ENCODE data around the gene METTL6.
A peak's percentile ranks its signal among the peaks of the same experiment; 100 is the strongest.
"Not testable (repeated sequence)": the region's sequence is repeated elsewhere in the genome, so short reads cannot be mapped to it uniquely, and the experiment has no call there.

The METTL6 gene

DNA sequence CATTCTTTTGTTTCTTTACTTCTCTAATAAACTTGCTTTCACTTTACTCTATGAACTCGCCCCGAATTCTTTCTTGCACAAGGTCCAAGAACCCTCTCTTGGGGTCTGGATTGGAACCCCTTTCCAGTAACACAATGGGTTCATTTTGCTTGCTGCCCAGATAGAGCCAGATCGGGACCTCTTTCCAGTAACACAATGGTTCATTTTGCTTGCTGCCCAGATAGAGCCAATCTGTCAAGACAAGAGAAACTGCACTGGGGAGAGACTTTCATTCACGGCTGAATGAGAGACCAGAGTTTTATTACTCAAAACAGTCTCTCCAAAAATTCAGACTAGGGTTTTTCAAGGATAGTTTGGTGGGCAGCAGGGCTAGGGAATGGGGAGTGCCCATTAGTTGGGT, 25.4 kb downstream of the METTL6 start:
- no peak for DNase-seq

DNA sequence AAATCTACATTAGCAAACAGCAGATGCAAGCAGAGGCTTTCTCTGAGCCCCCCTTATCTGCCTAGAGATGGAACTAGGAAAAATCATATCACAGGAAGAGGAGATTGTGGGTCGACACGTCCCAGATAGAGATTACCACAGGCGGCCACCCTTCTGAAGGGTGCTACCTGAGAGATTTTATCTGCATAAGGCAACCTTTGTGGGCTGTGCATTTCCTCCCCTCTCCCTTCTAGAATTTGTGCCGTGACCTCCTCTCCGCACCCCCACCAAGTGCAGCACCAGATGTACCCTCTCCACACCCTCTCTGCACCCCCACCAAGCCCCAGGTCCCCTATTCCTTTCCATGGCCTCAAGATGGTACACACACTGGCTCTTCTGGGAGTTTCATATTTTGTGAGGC, 27.4 kb downstream of the METTL6 start:
- no peak for DNase-seq

DNA sequence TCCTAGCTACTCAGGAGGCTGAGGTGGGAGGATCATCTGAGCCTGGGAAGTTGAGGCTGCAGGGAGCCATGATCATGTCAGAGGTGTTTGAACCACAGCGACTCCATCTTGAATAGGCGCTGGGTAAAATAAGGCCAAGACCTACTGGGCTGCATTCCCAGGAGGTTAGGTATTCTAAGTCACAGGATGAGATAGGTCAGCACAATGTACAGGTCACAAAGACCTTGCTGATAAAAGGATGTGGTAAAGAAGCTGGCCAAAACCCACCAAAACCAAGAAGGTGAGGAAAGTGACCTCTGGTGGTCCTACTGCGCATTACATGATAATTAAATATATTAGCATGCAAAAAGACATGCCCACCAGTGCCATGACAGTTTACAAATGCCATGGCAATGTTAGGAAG, 28.6 kb downstream of the METTL6 start:
- DNase-seq = not testable (repeated sequence)

DNA sequence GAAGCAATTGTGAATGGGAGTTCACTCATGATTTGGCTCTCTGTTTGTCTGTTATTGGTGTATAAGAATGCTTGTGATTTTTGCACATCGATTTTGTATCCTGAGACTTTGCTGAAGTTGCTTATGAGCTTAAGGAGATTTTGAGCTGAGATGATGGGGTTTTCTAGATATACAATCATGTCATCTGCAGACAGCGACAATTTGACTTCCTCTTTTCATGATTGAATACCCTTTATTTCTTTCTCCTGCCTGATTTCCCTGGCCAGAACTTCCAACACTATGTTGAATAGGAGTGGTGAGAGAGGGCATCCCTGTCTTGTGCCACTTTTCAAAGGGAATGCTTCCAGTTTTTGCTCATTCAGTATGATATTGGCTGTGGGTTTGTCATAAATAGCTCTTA, 34.1 kb downstream of the METTL6 start:
- DNase-seq = not testable (repeated sequence)

DNA sequence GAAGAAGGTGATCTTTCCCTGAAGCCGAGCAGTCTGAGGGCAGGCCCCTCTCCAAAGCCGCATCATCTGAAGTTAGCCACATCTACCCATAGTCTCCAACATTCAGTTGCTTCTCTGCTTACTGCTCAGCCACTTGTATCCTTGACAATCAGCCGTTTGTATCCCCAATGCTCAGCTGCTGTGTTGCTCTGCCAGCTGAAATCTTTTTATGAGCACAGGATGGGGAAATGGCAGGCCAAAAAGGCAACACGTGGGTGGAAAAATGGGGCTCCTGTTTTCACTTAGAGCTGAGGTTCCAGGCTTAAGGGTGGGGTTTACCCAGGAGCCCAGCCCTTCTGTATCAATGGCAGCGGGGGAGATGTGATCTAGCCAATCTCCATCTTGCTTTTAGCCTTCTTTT, 36.3 kb downstream of the METTL6 start:
- peak; percentile 20 for DNase-seq

DNA sequence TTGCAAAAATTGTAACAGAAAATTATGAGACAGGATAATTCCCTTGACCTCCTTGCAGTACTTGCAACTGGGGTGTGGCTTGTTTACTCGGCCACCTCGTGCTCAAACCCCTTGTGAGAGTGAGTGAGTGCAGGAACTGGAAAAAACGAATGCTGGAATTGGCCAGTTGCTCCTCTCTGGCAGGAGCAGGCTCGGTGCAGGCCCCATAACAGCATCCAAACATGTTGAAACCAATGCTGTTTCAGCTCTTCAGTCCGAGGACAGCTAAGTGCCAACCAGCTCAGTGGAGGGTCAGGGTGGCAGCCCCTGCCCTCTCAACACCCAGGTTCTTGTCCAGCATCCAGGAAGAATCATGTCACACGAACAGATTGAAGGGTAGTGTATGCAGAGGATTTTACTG, 36.9 kb downstream of the METTL6 start:
- peak; percentile 34 for DNase-seq

DNA sequence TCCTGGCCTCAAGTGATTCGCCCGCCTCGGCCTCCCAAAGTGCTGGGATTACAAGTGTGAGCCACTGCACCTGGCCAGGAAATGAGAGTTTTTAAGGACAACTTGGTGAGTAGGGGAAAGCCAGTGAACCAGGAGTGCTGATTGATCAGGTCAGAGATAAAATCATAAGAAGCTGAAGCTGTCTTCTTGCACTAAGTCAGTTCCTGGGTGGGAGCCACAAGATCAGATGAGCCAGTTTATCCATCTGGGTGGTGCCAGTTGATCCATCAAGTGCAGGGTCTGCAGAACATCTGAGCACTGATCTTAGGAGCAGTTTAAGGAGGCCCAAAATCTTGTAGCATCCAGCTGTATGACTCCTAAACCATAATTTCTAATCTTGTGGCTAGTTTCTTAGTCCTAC, 39.0 kb downstream of the METTL6 start:
- DNase-seq = peak; percentile 33

DNA sequence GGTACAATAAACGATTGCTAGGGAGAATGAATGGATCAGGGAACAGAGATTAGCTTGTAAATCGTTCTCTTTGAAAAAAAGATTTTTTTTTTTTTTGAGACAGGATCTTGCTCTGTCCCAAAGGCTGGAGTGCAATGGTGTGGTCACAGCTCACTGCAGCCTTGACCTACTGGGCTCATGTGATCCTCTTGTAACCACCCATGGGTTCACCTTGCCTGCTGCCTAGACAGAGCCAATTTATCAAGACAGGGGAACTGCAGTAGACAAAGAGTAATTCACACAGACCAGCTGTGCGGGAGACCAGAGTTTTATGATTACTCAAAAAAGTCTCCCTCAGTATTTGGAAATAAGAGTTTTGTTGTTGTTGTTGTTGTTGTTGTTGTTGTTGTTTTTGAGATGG, 39.6 kb downstream of the METTL6 start:
- peak; percentile 20 for DNase-seq

DNA sequence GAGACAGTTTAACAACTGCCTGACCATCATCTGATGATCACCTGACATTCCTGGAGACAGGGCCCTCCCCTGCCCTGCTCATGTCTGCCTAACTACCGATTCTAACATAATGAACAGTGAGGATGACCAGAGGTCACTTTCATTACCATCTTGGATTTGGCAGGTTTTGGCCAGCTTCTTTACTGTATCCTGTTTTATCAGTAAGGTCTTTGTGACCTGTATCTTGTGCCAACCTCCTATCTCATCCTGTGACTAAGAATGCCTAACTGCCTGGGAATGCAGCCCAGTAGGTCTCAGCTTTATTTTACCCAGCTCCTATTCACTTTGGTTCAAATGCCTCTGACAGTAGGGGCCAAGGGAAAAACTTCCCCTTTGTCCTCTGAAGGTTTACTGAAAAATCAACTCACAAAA, 40.2 kb downstream of the METTL6 start:
- DNase-seq = no peak

DNA sequence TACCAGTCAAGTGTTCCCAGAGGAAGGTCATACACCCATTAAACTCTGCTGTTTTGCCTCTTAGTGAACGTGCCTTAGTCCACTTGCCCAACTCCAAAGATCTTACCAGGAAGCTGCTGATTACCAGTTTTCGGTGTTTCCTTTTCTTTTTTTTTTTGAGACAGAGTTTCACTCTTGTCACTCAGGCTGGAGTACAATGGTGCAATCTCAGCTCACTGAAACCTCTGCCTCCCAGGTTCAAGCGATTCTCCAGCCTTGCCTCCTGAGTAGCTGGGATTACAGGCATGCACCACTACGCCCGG, 40.7 kb downstream of the METTL6 start:
- DNase-seq = peak; percentile 12

DNA sequence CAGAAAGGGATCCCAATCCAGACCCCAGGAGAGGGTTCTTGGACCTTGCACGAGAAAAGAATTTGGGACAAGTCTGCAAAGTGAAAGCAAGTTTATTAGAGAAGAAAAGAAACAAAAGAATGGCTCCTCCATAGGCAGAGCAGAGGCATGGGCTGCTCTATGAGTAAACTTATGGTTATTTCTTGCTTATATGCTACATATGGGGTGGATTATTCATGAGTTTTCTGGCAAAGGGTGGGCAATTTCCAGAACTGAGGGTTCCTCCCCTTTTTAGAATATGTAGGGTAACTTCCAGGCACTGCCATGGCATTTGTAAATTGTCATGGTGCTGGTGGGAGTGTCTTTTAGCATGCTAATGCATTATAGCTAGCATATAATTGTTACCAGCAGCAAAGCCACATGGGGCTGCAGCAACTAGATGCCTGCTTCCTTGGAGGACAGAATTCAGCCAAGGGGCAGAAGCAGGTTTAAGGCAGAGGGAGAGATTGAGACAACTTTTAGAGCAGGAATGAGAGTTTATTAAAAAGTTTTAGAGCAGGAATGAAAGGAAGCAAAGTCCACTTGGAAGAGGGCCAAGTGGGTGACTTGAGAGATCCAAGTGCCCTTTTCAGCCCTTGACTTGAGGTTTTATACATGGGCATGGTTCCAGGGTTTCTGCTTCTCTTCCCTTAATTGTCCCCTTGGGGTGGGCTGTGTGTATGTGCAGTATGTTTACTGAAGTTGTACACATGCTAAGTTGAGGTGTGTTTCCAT, 41.3 kb downstream of the METTL6 start:
- peak; percentile 8 for DNase-seq

DNA sequence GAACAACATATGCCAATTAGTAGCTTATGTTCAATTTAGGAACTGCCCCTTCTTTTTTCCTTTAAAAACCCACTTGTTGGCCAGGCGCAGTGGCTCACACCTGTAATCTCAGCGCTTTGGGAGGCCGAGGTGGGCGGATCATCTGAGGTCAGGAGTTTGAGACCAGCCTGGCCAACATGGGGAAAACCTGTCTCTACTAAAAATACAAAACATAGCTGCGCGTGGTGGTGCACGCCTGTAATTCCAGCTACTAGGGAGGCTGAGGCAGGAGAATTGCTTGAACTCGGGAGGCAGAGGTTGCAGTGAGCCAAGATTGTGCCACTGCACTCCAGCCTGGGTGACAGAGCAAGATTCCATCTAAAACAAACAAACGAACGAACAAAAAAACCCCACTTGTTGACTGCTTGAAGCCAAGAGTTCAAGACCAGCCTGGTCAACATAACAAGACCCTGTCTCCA, 42.1 kb downstream of the METTL6 start:
- peak; percentile 10 for DNase-seq

DNA sequence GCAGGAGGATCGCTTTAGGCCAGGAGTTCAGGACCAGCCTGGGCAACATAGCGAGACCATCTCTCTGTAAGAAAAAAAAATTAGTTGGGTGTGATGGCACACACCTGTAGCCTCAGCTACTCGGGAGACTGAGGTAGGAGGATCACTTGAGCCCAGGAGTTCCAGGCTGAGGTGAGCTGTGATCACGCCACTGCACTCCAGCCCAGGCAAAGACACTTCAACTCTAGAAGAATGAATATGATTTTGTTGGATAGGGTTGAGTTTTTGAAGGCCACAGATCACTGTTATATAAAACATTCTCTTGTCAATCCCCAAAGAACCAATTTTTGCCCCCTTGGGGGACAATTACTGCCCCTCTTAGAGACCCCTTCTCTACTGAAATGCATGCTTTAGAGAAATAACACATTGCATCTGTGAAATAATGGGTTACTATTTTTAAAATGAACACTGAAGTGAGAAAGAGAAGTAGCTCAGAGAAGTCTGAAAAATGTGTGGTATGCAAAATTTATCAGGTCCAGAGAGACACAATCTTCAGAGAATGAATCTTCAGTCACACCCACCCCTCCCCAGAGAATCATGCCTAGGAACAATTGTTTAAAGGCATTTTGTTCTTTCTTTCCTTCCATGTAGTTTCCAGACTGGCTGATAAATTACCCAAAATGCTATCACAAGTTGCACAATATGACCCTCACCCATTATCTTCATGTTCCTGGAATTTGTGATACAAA, 42.7 kb downstream of the METTL6 start:
- peak; percentile 39 for DNase-seq

DNA sequence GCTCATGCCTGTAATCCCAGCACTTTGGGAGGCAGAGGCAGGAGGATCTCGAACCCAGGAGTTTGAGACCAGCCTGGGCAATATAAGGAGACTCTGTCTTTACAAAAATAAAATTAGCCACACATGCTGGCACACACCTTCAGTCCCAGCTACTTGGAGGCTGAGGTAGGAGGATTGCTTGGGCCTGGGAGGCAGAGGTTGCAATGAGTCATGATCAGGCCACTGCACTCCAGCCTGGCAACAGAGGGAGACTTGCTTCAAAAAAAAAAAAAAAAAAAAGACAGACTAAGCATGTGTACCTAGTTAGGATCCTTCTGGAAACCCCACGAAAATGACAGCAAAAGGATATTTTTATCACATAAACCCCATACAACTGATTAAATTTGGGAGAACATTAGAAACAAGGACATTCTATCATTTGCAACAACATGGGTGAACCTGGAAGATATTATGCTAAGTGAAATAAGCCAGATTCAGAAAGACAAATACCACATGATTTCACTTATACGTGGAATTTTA, 44.9 kb downstream of the METTL6 start:
- peak; percentile 12 for DNase-seq

DNA sequence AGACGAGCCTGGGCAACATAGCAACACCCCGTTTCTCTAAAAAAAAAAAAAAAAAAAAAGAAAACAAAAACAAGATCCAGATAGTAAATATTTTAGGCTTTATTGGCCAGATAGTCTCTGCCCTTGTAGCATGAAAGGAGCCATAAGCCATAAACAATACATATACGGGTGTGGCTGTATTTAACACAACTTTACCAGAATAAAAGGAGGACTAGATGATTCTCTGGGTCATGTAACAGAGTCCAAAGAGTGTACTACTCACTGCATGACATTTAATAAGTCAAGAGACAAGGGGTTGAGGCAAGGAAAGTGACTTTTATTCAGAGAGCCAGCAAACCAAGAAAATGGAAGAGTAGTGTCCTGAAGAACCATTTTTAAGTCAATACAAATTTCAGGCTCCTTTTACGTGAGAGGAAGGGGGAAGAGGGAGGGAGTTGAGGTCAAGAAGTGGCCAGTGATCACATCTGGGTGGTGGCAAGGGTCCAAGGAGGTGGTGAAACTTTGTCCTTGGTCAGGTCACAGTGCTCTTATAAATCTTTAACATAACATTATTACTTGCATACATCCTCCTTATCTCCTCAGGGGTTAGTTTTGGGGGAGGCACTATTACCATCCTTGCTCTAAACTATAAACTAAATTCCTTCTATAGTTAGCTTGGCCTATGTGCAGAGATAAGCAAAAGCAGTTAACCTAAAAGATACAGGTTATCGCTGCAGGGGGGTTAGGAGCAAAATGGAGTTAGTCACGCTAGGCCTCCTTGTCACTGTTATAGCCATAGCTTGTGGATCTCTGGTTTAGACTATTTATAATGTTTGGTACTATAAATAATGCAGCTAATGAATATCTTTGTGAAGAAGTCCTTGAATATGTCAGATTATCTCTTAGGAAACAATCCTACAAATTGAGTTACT, 46.1 kb downstream of the METTL6 start:
- no peak for DNase-seq

DNA sequence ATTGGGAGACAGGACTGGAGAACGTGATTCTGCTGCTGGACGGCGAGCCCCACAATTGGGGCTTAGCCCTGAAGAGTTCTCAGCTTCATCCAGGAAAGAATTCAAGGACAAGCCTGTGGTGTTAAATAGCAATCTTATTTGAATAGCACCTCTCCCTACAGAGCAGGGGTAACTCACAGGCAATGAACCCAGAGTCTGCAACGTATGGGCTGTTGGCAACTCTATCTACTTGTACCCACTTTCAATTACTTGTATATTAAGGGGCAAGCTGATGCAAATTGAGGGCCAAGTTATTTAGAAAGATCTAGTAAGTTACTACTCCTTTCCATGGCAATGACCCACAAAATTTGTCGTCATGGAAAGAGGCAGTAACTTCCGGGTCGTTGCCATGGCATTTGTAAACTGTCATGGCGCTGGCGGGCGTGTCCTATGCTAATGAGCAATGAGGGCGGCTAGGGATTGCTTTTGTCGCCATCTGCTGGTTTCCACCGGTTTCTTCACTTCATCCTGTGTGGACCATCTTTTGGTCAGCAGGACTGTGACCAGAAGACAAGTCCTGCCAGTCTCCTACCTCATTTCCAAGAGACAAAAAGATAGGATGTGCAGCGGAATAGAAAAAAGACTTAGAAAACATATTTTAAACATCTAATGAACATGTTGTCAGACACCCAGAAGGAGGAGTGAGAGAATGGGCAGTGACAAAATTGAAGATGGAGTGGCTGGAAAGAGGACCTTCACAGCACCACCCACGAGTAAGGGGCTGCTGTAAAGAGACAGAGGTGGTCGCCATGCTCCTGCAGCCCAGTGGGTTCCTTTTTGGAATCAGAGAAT, 49.2 kb downstream of the METTL6 start:
- peak; percentile 92 for DNase-seq

DNA sequence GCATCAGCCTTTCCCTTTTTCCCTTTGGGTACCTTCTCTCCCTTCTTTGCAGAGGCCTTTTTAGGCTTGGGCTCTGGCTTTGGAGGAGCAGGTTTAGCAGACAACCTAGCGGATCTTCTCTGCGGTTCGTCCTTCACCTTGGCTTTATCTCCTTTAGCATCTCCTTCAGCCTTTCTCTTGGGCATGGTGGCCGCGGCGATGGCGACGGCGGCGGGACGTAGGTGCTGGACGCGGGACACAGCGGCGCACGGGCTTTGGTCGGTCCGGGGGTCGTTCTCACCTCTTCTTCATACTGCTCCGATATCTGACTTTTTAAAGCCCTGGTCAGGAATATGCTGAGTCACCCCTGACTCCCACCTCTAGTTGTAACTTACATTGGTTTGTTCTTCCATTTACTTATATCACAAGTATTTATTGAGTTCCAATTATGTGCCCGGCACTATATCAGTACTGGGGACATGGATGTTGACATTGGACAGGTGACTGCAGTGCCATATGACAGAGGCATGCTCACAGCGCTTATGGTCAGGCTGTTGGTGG, 51.8 kb downstream of the METTL6 start:
- peak; percentile 44 for DNase-seq

DNA sequence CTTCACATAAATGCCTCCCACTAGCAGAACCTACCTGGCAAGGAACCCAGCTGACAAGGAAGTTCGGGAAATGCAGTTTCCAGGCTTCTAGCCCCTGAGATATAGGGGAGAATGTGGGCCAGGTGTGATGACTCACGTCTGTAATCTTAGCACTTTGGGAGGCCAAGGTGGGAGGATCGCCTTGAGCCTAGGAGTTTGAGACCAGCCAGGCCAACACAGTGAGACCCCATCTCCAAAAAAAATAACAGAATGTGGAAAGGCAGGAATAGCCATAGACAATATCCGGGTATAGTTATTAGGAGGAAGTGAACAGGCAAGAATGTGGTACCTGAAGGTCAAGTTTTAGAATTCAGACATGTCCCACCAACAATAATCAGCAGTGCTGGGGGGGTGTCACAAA, 54.4 kb downstream of the METTL6 start:
- no peak for DNase-seq

DNA sequence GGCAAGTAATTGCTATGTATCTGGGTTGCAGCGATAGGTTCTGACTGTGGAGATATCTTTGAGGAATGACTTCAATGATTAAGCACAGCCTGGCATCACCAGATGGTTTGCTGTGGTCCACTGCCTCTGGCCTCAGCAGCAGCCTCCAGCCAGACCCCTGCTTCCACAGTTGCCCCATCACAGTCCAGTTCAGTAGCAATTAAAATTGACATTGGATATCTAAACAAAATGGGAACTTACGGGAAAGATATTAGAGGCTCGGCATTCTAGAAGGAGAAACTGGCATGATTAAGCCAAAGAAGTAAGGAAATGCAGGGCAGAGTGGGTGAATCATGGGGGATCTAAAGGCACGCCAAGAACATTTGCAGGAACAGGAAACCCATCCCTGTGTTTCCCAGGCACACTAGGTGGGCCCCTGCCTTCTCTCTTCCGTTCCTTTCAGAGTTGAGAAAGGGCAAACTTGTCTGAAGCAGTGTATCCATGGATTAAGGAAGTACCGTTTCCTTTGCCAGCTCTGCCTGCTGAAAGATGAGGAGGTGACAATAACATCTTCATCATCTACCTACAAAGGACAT, 58.7 kb downstream of the METTL6 start:
- no peak for DNase-seq

DNA sequence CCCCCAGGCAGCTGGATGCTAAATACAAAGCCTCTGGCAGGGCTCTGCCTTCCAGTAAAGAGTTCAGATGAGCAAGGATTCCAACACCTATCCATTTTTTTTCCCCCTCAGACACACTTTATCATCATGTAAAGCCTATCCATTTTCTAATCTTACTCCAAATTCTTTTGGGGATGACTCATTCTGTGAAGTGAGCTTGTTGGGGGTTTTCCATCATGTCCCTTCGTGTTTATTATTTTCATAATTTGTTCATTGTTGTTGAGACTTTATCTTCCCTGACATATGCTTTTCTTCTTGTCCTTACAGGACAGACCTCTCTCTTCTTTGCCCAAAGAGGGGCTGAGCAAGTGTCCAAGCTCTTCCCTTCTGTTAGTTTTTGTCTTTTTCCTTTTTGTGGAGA, 60.3 kb downstream of the METTL6 start:
- DNase-seq = no peak

DNA sequence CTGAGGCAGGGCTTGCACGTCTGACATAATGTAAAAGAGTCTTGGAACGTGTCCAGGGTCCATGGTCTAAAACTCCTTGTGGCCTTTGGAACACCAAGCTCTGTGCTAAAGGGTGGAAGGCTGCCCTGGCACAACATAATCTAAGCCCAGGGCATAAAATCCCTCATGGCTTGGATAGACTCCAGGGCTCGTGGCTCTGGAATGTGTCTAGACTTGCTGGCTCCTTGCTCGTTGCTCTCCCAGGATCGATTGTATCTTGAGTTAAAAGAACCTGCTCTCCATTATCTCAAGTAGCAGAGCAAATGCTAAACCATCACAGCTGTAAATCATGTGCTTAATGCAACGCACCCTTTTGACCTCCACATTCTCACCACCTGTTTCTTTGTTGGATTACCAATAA, 63.3 kb downstream of the METTL6 start:
- not testable (repeated sequence) for DNase-seq
